Femur (tissue), 1 donor: ENCODE measurements around the gene MIEN1.
"Not testable (repeated sequence)": the region's sequence is repeated elsewhere in the genome, so short reads cannot be mapped to it uniquely, and the experiment has no call there.

Experiments
- DNase-seq: peaks from one replicate; pipeline ENCODE4 v3.0.0-alpha.2; 2017

The MIEN1 gene

GRCh38 chr17:39715375-39716072 lies 14.8 kb downstream of the MIEN1 start:
- DNase-seq: no peak

DNA sequence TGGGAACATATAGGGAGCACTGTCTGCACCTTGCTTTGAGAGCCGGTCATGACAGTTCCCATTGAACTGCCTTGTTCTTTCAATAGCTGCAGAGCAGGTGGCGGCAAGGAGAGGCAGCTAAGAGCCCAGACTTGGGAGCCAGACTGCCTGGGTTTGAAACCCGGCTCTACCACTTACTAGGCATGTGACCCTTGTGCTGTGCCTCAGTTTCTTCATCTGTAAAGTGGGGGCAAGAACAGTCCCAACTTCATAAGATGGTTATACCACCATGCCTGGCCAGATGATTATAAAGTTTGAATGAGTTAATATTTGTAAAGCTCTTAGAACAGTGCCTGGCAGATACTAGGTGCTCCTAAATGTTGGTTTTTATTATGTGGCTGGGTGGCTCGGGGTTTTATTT lies 16.1 kb downstream of the MIEN1 start:
- DNase-seq: no peak

DNA sequence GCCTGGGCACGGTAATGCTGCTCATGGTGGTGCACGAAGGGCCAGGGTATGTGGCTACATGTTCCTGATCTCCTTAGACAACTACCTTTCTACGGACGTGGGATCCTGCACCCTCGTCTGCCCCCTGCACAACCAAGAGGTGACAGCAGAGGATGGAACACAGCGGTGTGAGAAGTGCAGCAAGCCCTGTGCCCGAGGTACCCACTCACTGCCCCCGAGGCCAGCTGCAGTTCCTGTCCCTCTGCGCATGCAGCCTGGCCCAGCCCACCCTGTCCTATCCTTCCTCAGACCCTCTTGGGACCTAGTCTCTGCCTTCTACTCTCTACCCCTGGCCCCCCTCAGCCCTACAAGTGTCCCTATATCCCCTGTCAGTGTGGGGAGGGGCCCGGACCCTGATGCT lies 18.5 kb downstream of the MIEN1 start:
- no peak for DNase-seq

- DNase-seq: not testable (repeated sequence)
These were observed 19.3 kb downstream of the MIEN1 start for GRCh38 chr17:39711071-39711470.

DNA sequence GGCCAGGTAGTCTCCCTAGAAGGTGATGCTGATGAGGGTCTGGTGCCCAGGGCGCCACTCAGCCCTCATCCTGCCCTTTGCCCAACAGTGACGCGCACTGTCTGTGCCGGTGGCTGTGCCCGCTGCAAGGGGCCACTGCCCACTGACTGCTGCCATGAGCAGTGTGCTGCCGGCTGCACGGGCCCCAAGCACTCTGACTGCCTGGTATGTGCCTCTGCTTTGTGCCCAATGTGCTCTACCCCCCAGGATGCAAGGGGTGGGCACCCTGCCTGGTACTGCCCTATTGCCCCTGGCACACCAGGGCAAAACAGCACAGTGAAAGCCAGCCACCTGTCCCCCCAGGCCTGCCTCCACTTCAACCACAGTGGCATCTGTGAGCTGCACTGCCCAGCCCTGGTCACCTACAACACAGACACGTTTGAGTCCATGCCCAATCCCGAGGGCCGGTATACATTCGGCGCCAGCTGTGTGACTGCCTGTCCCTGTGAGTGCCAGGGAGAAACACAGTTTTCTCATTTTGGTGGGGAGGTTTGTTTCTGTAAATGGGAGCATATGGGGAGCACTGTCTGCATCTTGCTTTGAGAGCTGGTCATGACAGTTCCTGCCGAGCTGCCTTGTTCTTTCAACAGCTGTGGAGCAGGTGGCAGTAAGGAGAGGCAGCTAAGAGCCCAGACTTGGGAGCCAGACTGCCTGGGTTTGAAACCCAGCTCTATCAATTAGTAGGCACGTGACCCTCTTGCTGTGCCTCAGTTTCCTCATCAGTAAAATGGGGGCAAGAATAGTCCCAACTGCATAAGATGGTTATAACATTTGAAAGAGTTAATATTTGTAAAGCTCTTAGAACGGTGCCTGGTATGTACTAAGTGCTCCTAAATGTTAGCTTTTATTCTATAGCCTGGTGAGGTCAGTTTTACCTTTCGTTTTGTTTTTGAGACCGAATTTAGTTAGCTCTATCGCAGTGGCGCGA lies 20.1 kb downstream of the MIEN1 start:
- no peak for DNase-seq

DNA sequence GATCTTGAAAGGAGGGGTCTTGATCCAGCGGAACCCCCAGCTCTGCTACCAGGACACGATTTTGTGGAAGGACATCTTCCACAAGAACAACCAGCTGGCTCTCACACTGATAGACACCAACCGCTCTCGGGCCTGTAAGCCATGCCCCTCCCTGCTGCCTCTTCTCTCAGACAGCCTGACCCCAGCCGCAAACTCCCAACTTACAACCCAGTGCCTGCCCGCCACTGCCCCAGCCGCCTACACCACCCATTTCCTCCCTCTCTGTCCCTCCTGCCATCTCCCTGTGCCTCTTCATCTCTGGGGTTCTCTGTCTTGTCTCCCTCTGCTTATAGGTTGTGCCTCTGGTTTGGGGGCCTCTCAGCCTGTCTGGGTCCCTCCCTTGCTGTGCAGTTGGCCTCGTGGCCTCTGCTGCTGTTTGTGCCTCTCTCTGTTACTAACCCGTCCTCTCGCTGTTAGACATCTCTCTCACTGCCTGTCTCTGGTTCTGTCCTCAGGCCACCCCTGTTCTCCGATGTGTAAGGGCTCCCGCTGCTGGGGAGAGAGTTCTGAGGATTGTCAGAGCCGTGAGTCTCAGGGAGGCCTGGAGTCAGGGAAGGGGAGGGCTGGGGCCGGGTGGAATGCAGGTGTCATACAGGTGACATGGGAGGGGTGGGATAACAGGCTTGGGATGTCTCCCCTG lies 20.9 kb downstream of the MIEN1 start:
- DNase-seq: no peak

DNA sequence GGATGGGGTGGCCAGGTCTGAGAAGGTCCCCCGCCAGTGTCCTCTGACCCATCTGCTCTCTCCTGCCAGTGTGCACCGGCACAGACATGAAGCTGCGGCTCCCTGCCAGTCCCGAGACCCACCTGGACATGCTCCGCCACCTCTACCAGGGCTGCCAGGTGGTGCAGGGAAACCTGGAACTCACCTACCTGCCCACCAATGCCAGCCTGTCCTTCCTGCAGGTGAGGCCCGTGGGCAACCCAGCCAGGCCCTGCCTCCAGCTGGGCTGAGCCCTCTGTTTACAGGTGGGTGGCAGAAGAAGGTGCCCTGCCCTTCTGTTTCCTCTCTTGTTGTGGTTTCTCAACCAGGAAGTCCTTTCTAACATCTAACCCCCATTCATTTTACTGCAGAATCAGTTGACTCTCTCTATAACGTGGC lies 23.4 kb downstream of the MIEN1 start:
- DNase-seq: no peak

- no peak for DNase-seq
These were observed 23.9 kb downstream of the MIEN1 start for GRCh38 chr17:39706383-39706782.

DNA sequence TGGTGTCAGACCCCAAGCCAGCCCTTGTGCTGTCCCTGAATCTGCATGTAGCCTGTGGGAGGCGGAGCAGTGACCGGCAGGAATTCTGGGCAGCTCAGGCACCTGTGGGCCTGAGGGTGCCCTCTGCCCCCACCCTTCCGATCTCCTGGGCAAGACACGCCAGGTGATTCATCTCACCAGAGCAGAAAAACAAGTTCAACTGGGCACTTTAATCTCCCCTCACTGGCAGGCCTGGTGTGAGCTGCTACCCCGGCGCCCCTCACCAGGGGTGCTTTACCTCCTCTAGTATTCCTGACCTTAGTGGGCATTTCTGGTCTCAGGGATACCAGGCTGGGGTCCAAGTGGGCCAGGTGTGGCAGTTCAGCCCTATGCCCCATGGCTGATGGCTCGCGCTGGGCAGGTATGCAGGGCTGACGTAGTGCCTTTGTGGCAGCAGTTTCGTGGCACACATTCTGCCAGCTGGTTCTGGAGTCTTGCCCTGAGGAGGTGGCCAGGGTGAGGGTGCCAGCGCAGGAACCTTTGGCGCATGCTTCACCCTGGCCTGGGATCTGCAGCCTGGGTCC lies 24.5 kb downstream of the MIEN1 start:
- DNase-seq: no peak

- DNase-seq: peak; percentile 52
These were observed 25.3 kb downstream of the MIEN1 start for GRCh38 chr17:39704821-39705551.

DNA sequence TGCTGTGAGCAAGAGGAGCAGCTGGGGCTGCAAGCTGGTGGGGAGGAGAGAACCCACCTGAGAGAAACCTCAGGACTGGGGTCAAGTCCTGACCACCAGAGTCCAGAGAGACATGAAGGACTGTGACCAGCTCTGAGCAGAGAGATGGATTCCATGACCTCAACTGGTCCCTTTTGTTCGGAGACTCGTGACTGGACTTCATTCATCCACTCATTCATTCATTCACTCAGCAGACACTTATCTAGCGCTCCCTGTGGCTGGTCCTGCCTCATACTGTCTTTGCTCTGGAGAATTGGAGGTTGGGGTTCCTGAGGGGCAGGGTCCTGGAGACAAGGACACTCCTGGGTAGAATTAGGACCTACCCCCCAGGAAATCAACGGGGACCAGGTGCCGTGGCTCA lies 26.4 kb downstream of the MIEN1 start:
- no peak for DNase-seq

DNA sequence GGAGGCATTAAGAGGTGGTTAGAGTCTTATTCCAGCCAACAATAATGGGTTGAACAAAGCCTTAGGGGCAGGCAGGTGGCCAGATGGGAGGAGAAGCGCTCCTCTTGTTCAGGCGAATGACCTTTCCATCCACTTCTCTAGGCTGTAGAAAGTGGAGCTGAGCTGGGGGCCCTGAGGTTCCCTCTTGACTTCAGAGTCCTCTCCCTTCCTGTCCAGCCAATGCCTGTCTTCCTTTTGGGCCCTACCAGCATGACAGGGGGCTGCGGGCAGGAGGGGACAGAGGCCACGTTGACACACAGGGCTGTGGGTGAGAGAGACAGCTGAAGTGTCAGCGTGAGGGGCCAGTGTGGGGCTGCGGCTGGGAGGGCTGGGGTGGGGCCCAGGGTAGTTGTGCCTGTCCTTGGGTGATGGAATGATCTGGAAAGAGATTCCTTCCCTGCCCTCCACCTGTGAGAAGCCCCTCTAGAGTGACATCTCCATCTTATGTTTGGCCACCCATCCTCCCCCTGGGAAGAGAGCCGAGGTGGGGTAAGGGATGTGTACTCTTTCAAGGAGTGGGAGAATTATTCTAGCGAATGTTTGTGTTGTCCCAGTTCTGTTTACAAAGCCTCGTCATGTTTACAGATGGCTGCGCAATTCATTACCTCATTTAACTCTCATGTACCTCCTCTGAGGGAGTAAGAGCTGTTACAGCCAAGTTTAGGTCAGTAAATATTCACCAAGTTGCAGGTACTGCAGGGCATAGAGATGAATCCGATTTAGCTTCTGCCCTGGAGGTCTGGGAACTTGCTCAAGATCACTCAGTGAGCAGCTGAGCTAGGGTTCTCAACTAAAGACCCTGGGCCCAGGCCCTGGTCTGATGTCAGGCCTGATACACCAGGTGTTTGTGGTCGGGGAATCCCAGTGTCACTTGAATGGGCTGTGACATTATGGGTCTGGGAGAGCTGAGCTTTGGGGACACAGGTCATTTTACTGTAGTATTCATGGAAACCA lies 27.1 kb downstream of the MIEN1 start:
- no peak for DNase-seq

DNA sequence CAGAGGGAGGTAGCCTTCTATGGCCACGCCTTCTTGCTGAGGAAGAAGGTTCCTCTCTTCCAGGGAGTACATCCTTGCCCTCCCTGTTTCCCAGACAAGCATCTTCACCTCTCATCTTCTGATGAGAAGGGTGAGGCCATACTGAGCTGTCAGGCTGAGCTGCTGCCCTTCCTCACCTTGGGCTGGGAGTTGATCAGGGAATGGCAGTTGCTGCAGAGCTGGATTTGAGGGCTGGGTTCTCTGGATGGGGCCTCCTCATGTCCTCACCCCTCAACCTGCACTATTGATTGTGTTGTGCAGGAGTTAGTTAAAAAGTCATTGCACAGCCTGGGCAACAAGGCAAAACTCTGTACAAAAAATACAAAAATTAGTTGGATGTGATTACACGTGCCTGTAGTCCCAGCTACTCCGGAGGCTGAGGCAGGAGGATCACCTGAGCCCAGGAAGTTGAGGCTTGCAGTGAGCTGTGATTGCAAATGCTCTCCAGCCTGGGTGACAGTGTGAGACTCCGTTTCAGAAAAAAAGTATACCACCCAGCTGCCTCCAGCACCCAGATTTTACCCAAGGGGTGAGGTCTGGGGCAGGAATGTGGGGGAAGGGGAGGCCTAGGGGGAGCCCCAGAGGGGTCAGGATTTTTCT lies 28.4 kb downstream of the MIEN1 start:
- no peak for DNase-seq

GRCh38 chr17:39701012-39701783 lies 29.1 kb downstream of the MIEN1 start:
- no peak for DNase-seq

DNA sequence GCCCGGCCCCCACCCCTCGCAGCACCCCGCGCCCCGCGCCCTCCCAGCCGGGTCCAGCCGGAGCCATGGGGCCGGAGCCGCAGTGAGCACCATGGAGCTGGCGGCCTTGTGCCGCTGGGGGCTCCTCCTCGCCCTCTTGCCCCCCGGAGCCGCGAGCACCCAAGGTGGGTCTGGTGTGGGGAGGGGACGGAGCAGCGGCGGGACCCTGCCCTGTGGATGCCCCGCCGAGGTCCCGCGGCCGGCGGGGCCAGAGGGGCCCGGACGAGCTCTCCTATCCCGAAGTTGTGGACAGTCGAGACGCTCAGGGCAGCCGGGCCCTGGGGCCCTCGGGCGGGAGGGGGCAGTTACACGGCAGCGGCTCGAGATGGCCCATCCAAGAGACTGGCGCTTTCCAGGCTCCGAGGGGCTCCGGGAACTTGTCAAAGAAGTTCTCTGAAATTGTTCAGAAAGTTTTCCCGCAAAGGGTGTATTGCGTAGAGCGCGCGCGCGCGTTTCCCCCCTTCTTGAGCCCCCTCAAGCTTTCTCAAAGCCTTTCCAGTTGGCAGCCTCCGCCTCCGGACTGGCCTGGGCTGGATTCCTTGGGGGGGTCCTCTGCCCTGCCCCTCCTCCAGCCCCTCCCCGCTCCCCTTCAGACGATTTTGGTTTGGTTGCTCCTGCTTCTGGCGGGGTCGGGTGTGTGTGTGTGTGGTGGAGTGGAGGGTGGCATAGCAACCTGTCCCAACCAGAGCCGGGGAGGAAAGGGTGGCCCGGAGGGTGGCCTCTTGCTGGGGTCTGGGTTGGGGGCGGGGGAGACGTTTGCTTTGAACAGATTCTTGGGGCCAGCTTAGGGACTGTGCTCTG lies 30.0 kb downstream of the MIEN1 start:
- DNase-seq: peak; percentile 84

DNA sequence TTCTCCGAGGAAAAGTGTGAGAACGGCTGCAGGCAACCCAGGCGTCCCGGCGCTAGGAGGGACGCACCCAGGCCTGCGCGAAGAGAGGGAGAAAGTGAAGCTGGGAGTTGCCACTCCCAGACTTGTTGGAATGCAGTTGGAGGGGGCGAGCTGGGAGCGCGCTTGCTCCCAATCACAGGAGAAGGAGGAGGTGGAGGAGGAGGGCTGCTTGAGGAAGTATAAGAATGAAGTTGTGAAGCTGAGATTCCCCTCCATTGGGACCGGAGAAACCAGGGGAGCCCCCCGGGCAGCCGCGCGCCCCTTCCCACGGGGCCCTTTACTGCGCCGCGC lies 30.5 kb downstream of the MIEN1 start, which contains the start of gene ERBB2:
Gene ERBB2 (plus strand): TSS at position 247 of the 330 bp plus-strand sequence. CDS start 175 bp downstream, outside the sequence.
- peak; percentile 87 for DNase-seq

- DNase-seq: not testable (repeated sequence)
These were observed 31.0 kb downstream of the MIEN1 start for GRCh38 chr17:39699157-39699817.

DNA sequence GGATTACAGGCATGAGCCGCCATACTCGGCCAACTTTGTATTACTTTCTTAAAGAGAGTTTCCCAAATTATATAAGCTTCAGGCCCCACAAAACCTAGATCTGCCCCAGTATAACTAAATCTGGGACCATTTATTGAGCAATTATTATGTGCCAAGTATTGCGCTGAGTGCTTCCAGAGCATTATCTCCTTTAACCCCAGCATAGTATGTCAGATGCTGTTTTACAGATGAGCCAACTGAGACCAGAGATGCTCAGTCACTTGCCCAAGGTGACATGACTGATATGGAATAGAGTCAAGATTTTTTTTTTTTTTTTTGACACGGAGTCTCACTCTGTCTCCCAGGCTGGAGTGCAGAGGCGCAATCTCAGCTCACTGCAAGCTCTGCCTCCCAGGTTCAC lies 32.4 kb downstream of the MIEN1 start:
- no peak for DNase-seq
